SU-DHL-6 (cell line): ENCODE data around the gene EAPP.
A peak's percentile ranks its signal among the peaks of the same experiment; 100 is the strongest.

Experiments used
- H2AFZ ChIP-seq: fragments of 200-600 bp; sonication (generic); 2 replicates; pipeline ENCODE4 v1.6.1; 2014; ENCODE audit warnings: low read depth, mild to moderate bottlenecking, moderate library complexity, mixed read lengths, antibody characterized with exemption, low read length; ENCODE audit not compliant: severe bottlenecking
- H3F3A ChIP-seq: fragments of 200-600 bp; shearing (Covaris generic); 2 replicates; pipeline ENCODE4 v1.6.0; 2016; ENCODE audit warnings: antibody characterized with exemption, mild to moderate bottlenecking; ENCODE audit not compliant: insufficient read depth
- H3K27ac ChIP-seq: fragments of 200-600 bp; sonication (generic); 2 replicates; pipeline ENCODE4 v1.5.1; 2016; ENCODE audit warnings: low read depth, mild to moderate bottlenecking, low read length, moderate library complexity, mixed read lengths
- H3K27me3 ChIP-seq: fragments of 200-600 bp; sonication (generic), shearing (Covaris generic); 2 replicates; pipeline ENCODE4 v1.6.0; 2014; ENCODE audit warnings: mild to moderate bottlenecking, low read length
- H3K36me3 ChIP-seq: fragments of 200-600 bp; sonication (generic); 2 replicates; pipeline ENCODE4 v1.6.1; 2014; ENCODE audit warnings: mild to moderate bottlenecking, low read length, mixed read lengths
- H3K4me2 ChIP-seq: fragments of 300-600, 200-600 bp; shearing (Covaris generic), sonication (generic); 2 replicates; pipeline ENCODE4 v1.6.0; 2014; ENCODE audit warnings: low read length, low read depth, mild to moderate bottlenecking; ENCODE audit not compliant: poor library complexity, severe bottlenecking
- H3K4me3 ChIP-seq: fragments of 200-600 bp; sonication (generic); 2 replicates; pipeline ENCODE4 v1.5.1; 2014; ENCODE audit warnings: antibody characterized with exemption, low read length, mild to moderate bottlenecking, mixed read lengths; ENCODE audit not compliant: insufficient read depth, poor library complexity, severe bottlenecking
- H3K79me2 ChIP-seq: fragments of 200-600 bp; sonication (generic); 2 replicates; pipeline ENCODE4 v1.6.1; 2014; ENCODE audit warnings: mild to moderate bottlenecking, low read length, moderate library complexity; ENCODE audit not compliant: insufficient read depth
- H3K9ac ChIP-seq: fragments of 200-600 bp; sonication (generic); 2 replicates; pipeline ENCODE4 v1.7.0; 2014; ENCODE audit warnings: mild to moderate bottlenecking, low read length
- H3K9me2 ChIP-seq: fragments of 200-600 bp; sonication (generic); replicated peaks from 2 replicates; pipeline ENCODE4 v1.6.1; 2014; ENCODE audit warnings: low read length; ENCODE audit not compliant: insufficient read depth
- H3K9me3 ChIP-seq: fragments of 200-600 bp; sonication (generic); 2 replicates; pipeline ENCODE4 v1.6.1; 2014; ENCODE audit warnings: low read length, mixed read lengths; ENCODE audit not compliant: insufficient read depth
- H4K20me1 ChIP-seq: fragments of 200-600 bp; sonication (generic); 2 replicates; pipeline ENCODE4 v1.6.1; 2014; ENCODE audit warnings: low read depth, mild to moderate bottlenecking, antibody characterized with exemption, low read length, moderate library complexity, mixed read lengths
- CTCF ChIP-seq: fragments of 200-600 bp; sonication (generic); IDR thresholded peaks from one replicate; pipeline ENCODE4 v1.5.1; 2017; ENCODE audit warnings: antibody characterized with exemption, mild to moderate bottlenecking, low read length, moderate library complexity; ENCODE audit not compliant: insufficient read depth, poor library complexity, severe bottlenecking
- EZH2phosphoT487 ChIP-seq: fragments of 200-600 bp; sonication (generic), shearing (Covaris generic); conservative IDR thresholded peaks from 2 replicates; pipeline ENCODE4 v1.6.1; 2018; ENCODE audit warnings: mild to moderate bottlenecking, antibody characterized with exemption, low read length, moderate library complexity, mixed read lengths

The EAPP gene

GRCh38 chr14:34539407-34540180 lies at the start of gene EAPP:
TSS of gene EAPP (minus strand) at chr14:34539701. CDS start at chr14:34539628, 73 bp downstream.
- Histone ChIP-seq H3K9ac (peak within 1 kb of the TSS; percentile 82), H3K79me2 (peaks cover 20% of the 10 kb centered on the region), H3K9me2 (no peaks in the 10 kb centered on the region), H3K36me3 (no peaks in the 10 kb centered on the region; the same call in 1 of the 2 replicates), H2AFZ (peak within 1 kb of the TSS; percentile 65), H3F3A (no peaks in the 10 kb centered on the region), H3K9me3 (no peaks in the 10 kb centered on the region), H4K20me1 (no peaks in the 10 kb centered on the region; the same call in 1 of the 2 replicates), H3K27ac (no peak within 1 kb of the TSS; the same call in 1 of the 2 replicates), H3K4me3 (peak within 1 kb of the TSS; percentile 87), H3K27me3 (no peaks in the 10 kb centered on the region), H3K4me2 (peak within 1 kb of the TSS; percentile 98)
- TF ChIP-seq CTCF (no peak), EZH2phosphoT487 (no peak)

GRCh38 chr14:34583525-34583924 lies 44.0 kb upstream of the EAPP start:
- Histone ChIP-seq H3K79me2 (no peaks in the 10 kb centered on the region), H3F3A (no peaks in the 10 kb centered on the region), H3K27ac (no peak overlapping the region), H2AFZ (no peak overlapping the region), H4K20me1 (no peaks in the 10 kb centered on the region), H3K9ac (no peak overlapping the region), H3K9me2 (no peaks in the 10 kb centered on the region), H3K27me3 (no peaks in the 10 kb centered on the region), H3K9me3 (no peaks in the 10 kb centered on the region), H3K4me2 (no peak overlapping the region), H3K4me3 (no peak overlapping the region), H3K36me3 (no peaks in the 10 kb centered on the region)
- TF ChIP-seq CTCF (no peak), EZH2phosphoT487 (no peak)

GRCh38 chr14:34582117-34582680 lies 42.7 kb upstream of the EAPP start:
- TF ChIP-seq EZH2phosphoT487 (no peak), CTCF (no peak)
- Histone ChIP-seq H3K4me3 (no peak overlapping the region), H3K9me3 (no peaks in the 10 kb centered on the region), H3K27me3 (no peaks in the 10 kb centered on the region), H3F3A (no peaks in the 10 kb centered on the region), H3K36me3 (no peaks in the 10 kb centered on the region), H3K9me2 (no peaks in the 10 kb centered on the region), H3K79me2 (no peaks in the 10 kb centered on the region), H2AFZ (no peak overlapping the region), H3K4me2 (no peak overlapping the region), H3K9ac (no peak overlapping the region), H3K27ac (no peak overlapping the region), H4K20me1 (no peaks in the 10 kb centered on the region)
